ENCODE data around the gene URGCP.
A peak's percentile ranks its signal among the peaks of the same experiment; 100 is the strongest.

Gene URGCP

GRCh38 chr7:43876241-43876640 is 30.2 kb downstream of the URGCP start:
- no peak for DNase-seq (ENCODE audit: low read depth)

GRCh38 chr7:43873300-43873699 is 33.1 kb downstream of the URGCP start:
- peak; percentile 80 for DNase-seq (ENCODE audit: low read depth)

GRCh38 chr7:43872406-43873110 is 33.8 kb downstream of the URGCP start:
- peak; percentile 74 for DNase-seq (ENCODE audit: low read depth)

GRCh38 chr7:43871064-43871463 is 35.3 kb downstream of the URGCP start:
- no peak for DNase-seq (ENCODE audit: low read depth)

GRCh38 chr7:43870316-43870715 is 36.1 kb downstream of the URGCP start:
- no peak for DNase-seq (ENCODE audit: low read depth)

GRCh38 chr7:43869867-43870240 is 36.5 kb downstream of the URGCP start:
- peak; percentile 81 for DNase-seq (ENCODE audit: low read depth)

GRCh38 chr7:43869006-43869866 is 37.2 kb downstream of the URGCP start, which contains the start of gene MRPS24:
Gene MRPS24, minus strand, starts transcription at chr7:43869517. Its CDS starts 22 bp downstream, at chr7:43869495.
- DNase-seq (ENCODE audit: low read depth), result peak; percentile 56

GRCh38 chr7:43868681-43869005 is 37.8 kb downstream of the URGCP start:
- no peak for DNase-seq (ENCODE audit: low read depth)

GRCh38 chr7:43868181-43868580 is 38.2 kb downstream of the URGCP start:
- DNase-seq (ENCODE audit: low read depth), result no peak

GRCh38 chr7:43865277-43865676 is 41.1 kb downstream of the URGCP start:
- DNase-seq (ENCODE audit: low read depth), result no peak

- no peak for DNase-seq (ENCODE audit: low read depth)
Measured at GRCh38 chr7:43864126-43864525, 42.3 kb downstream of the URGCP start.

- DNase-seq (ENCODE audit: low read depth), result no peak
Measured at GRCh38 chr7:43856996-43857395, 49.4 kb downstream of the URGCP start.

GRCh38 chr7:43856316-43856715 is 50.1 kb downstream of the URGCP start:
- no peak for DNase-seq (ENCODE audit: low read depth)

GRCh38 chr7:43855176-43855575 is 51.2 kb downstream of the URGCP start:
- no peak for DNase-seq (ENCODE audit: low read depth)

- no peak for DNase-seq (ENCODE audit: low read depth)
Measured at GRCh38 chr7:43851805-43852204, 54.6 kb downstream of the URGCP start.

GRCh38 chr7:43850348-43851116 is 55.9 kb downstream of the URGCP start:
- DNase-seq (ENCODE audit: low read depth), result no peak

- no peak for DNase-seq (ENCODE audit: low read depth)
Measured at GRCh38 chr7:43849047-43849446, 57.3 kb downstream of the URGCP start.

- no peak for DNase-seq (ENCODE audit: low read depth)
Measured at GRCh38 chr7:43847496-43847895, 58.9 kb downstream of the URGCP start.

- no peak for DNase-seq (ENCODE audit: low read depth)
Measured at GRCh38 chr7:43844662-43845061, 61.7 kb downstream of the URGCP start.

GRCh38 chr7:43844257-43844656 is 62.1 kb downstream of the URGCP start:
- no peak for DNase-seq (ENCODE audit: low read depth)

GRCh38 chr7:43843296-43843695 is 63.1 kb downstream of the URGCP start:
- no peak for DNase-seq (ENCODE audit: low read depth)

GRCh38 chr7:43838201-43838658 is 68.2 kb downstream of the URGCP start:
- no peak for DNase-seq (ENCODE audit: low read depth)
